ENCODE results near the gene TIMM13.
"Not testable (repeated sequence)": the region's sequence is repeated elsewhere in the genome, so short reads cannot be mapped to it uniquely, and the experiment has no call there.

- not testable (repeated sequence) for TF ChIP-seq CTCF, POLR2A (IDR thresholded peaks at IDR 0.05)
Observed at GRCh38 chr19:2463694-2464093, 36.3 kb upstream of the TIMM13 start.

Measured in lower leg skin (tissue), 3 donors.